SK-N-SH (cell line): ENCODE data around the gene OSBP2. TPM values are rescaled to one million over a fixed set of nuclear protein-coding genes. Genes with fewer than 3 reads are reported as not detected.

Source experiments
- CTCF ChIA-PET: fragments of 300-600, 350-600 bp; formaldehyde crosslinking; extraction: SDS; loops from one replicate; lab custom pipeline; 2021; lab: Yijun Ruan, JAX
- POLR2A ChIA-PET: fragments of 350-600 bp; sonication (Branson Sonifier 250); formaldehyde crosslinking; extraction: SDS; loops from one replicate; lab custom pipeline; 2020; ENCODE audit warnings: antibody characterized with exemption, inconsistent platforms; lab: Yijun Ruan, JAX
- DNase-seq: peaks from one replicate; pipeline ENCODE4 v3.0.0; 2012
- H2AFZ ChIP-seq: fragments of 200-600 bp; sonication (generic); 2 replicates; pipeline ENCODE4 v1.8.1; 2016; ENCODE audit warnings: antibody characterized with exemption, mild to moderate bottlenecking, low read depth
- H3F3A ChIP-seq: fragments of 200-600 bp; sonication (generic); replicated peaks from 2 replicates; pipeline ENCODE3; 2016; ENCODE audit warnings: antibody characterized with exemption, mild to moderate bottlenecking; ENCODE audit not compliant: insufficient read depth
- H3K27ac ChIP-seq, 2 experiments: fragments of 200-500 bp in 1 of 2; fragments of 200-600 bp in 1 of 2; sonication (Bioruptor generic) in 1 of 2; sonication (generic), shearing (Covaris generic) in 1 of 2; 2 replicates each; pipeline versions ENCODE4 v1.5.1 to v1.6.1; 2014 to 2016; ENCODE audit warnings: low read depth in 2 of 2, inconsistent platforms in 1 of 2, low read length in 1 of 2, mild to moderate bottlenecking in 1 of 2, mixed read lengths in 1 of 2
- H3K27me3 ChIP-seq: fragments of 200-600 bp; sonication (generic), shearing (Covaris generic); 2 replicates; pipeline ENCODE4 v1.6.1; 2016; ENCODE audit warnings: mixed run types; ENCODE audit not compliant: insufficient read depth
- H3K36me3 ChIP-seq, 2 experiments: fragments of 200-500 bp in 1 of 2; fragments of 200-600 bp in 1 of 2; sonication (Bioruptor generic) in 1 of 2; sonication (generic) in 1 of 2; replicated peaks in 1 of 2; 2 replicates each; pipeline versions ENCODE3 to v1.5.1; 2014 to 2016; ENCODE audit warnings: low read length in 1 of 2, mild to moderate bottlenecking in 1 of 2; ENCODE audit not compliant: insufficient read depth in 2 of 2, control insufficient read depth in 1 of 2
- H3K4me1 ChIP-seq, 2 experiments: fragments of 200-500 bp in 1 of 2; fragments of 200-600 bp in 1 of 2; sonication (Bioruptor generic) in 1 of 2; sonication (generic), shearing (Covaris generic) in 1 of 2; 2 replicates each; pipeline versions ENCODE4 v1.5.1 to v1.6.1; 2014 to 2016; ENCODE audit warnings: low read depth in 1 of 2, low read length in 1 of 2, mixed run types in 1 of 2; ENCODE audit not compliant: insufficient read depth in 2 of 2, control insufficient read depth in 1 of 2
- H3K4me2 ChIP-seq: fragments of 200-600 bp; sonication (generic), shearing (Covaris generic); 2 replicates; pipeline ENCODE4 v1.6.1; 2017; ENCODE audit warnings: mixed run types
- H3K4me3 ChIP-seq, 2 experiments: fragments of 200-500 bp in 1 of 2; fragments of 200-600 bp in 1 of 2; sonication (Bioruptor generic) in 1 of 2; sonication (generic), shearing (Covaris generic) in 1 of 2; 2 replicates each; pipeline versions ENCODE4 v1.5.1 to v1.8.1; 2014 to 2016; ENCODE audit warnings: low read depth in 2 of 2, inconsistent platforms in 1 of 2, low read length in 1 of 2, mild to moderate bottlenecking in 1 of 2, mixed read lengths in 1 of 2, moderate library complexity in 1 of 2
- H3K79me2 ChIP-seq: fragments of 200-600 bp; sonication (generic); 2 replicates; pipeline ENCODE4 v1.8.1; 2017; ENCODE audit warnings: mild to moderate bottlenecking; ENCODE audit not compliant: insufficient read depth
- H3K9ac ChIP-seq: fragments of 200-600 bp; sonication (generic); 2 replicates; pipeline ENCODE4 v1.6.1; 2017; ENCODE audit warnings: mixed run types
- H3K9me2 ChIP-seq: fragments of 200-600 bp; sonication (generic); 2 replicates; pipeline ENCODE4 v1.6.1; 2017; ENCODE audit warnings: mixed run types
- H3K9me3 ChIP-seq: fragments of 200-600 bp; sonication (generic); 2 replicates; pipeline ENCODE4 v1.6.1; 2017; ENCODE audit warnings: mixed run types, mild to moderate bottlenecking, moderate library complexity
- H4K20me1 ChIP-seq: fragments of 200-600 bp; sonication (generic); 2 replicates; pipeline ENCODE4 v1.6.1; 2017; ENCODE audit warnings: mild to moderate bottlenecking, mixed run types; ENCODE audit not compliant: insufficient read depth
- CHD2 ChIP-seq: fragments of 150-350 bp; IDR thresholded peaks from 2 replicates; pipeline ENCODE4 v1.6.1; 2018; ENCODE audit warnings: low read length; ENCODE audit not compliant: partially characterized antibody
- CTCF ChIP-seq: fragments of 200-600 bp; sonication (generic); IDR thresholded peaks from 2 replicates; pipeline ENCODE4 v1.6.1; 2017; ENCODE audit warnings: antibody characterized with exemption, mild to moderate bottlenecking, moderate library complexity
- ELF1 ChIP-seq: IDR thresholded peaks from 2 replicates; pipeline ENCODE4 v1.4.0; 2012
- EP300 ChIP-seq, 2 experiments: IDR thresholded peaks; 2 replicates each; pipeline versions ENCODE4 v1.4.0 to v1.6.1; 2012; ENCODE audit warnings: borderline replicate concordance in 1 of 2, low read depth in 1 of 2, low read length in 1 of 2
- FOSL2 ChIP-seq: IDR thresholded peaks from 2 replicates; pipeline ENCODE4 v1.4.0; 2012; ENCODE audit warnings: low read depth, mild to moderate bottlenecking, moderate library complexity, borderline replicate concordance
- FOXM1 ChIP-seq: IDR thresholded peaks from 2 replicates; pipeline ENCODE4 v1.4.0; 2012; ENCODE audit warnings: low read depth, mild to moderate bottlenecking
- JUND ChIP-seq: IDR thresholded peaks from 2 replicates; pipeline ENCODE4 v1.4.0; 2012
- MXI1 ChIP-seq: IDR thresholded peaks from 2 replicates; pipeline ENCODE4 v1.6.1; 2012; ENCODE audit warnings: mild to moderate bottlenecking, low read depth, low read length, improper control_type of control experiment
- RCOR1 ChIP-seq: fragments of 150-350 bp; IDR thresholded peaks from 2 replicates; pipeline ENCODE4 v1.6.1; 2017; ENCODE audit warnings: antibody characterized with exemption, low read length
- REST ChIP-seq: IDR thresholded peaks from 2 replicates; pipeline ENCODE4 v1.6.1; 2012; ENCODE audit warnings: mild to moderate bottlenecking, low read depth, low read length, moderate library complexity
- RXRA ChIP-seq: IDR thresholded peaks from 2 replicates; pipeline ENCODE4 v1.4.0; 2012; ENCODE audit warnings: low read depth, mild to moderate bottlenecking, borderline replicate concordance
- SIN3A ChIP-seq: IDR thresholded peaks from 2 replicates; pipeline ENCODE4 v1.6.1; 2012; ENCODE audit warnings: low read depth, mild to moderate bottlenecking, low read length, moderate library complexity, borderline replicate concordance
- TAF1 ChIP-seq: IDR thresholded peaks from 2 replicates; pipeline ENCODE4 v1.6.1; 2012; ENCODE audit warnings: low read depth, mild to moderate bottlenecking, low read length, moderate library complexity, borderline replicate concordance
- TCF12 ChIP-seq: IDR thresholded peaks from 2 replicates; pipeline ENCODE4 v1.4.0; 2012
- TEAD4 ChIP-seq: IDR thresholded peaks from 2 replicates; pipeline ENCODE4 v1.4.0; 2012; ENCODE audit warnings: mild to moderate bottlenecking, borderline replicate concordance; ENCODE audit not compliant: insufficient read depth
- USF1 ChIP-seq: IDR thresholded peaks from 2 replicates; pipeline ENCODE4 v1.4.0; 2012; ENCODE audit warnings: low read depth, borderline replicate concordance
- YY1 ChIP-seq: IDR thresholded peaks from 2 replicates; pipeline ENCODE4 v1.4.0; 2012; ENCODE audit warnings: low read depth, mild to moderate bottlenecking
- ZBTB33 ChIP-seq: IDR thresholded peaks from 2 replicates; pipeline ENCODE4 v1.4.0; 2012; ENCODE audit warnings: low read depth, borderline replicate concordance
- WGBS: methylation state at CpG from one replicate; pipeline ENCODE4 v1.1.6; 2017; ENCODE audit warnings: low lambda C conversion rate; 5-methylcytosine and 5-hydroxymethylcytosine counted together
- polyA plus RNA-seq, 3 experiments: library from polyadenylated mRNA; depleted of rRNA; stranded (reverse); fragments of >200 nt; gene quantifications; 2 replicates each; pipeline ENCODE4 v1.2.3, GENCODE V29; 2012

OSBP2 gene
- polyA plus RNA-seq, 1 of the 3 experiments (the other 2 are of a cell fraction), result 3.1 TPM

GRCh38 chr22:30810105-30810504 is 115.4 kb downstream of the OSBP2 start:
- no peaks in the 10 kb centered on the region for H3K9me2 ChIP-seq
- TF ChIP-seq MXI1, result no peak
- no peak for TF ChIP-seq TCF12
- TF ChIP-seq ELF1, result no peak
- no peak for TF ChIP-seq RXRA
- TF ChIP-seq CHD2, result no peak
- TF ChIP-seq YY1, result no peak
- no peak for TF ChIP-seq SIN3A
- TF ChIP-seq JUND, result no peak
- no peak for TF ChIP-seq TEAD4
- no peak for TF ChIP-seq FOXM1
- no peak for TF ChIP-seq CTCF
- TF ChIP-seq REST, result no peak
- TF ChIP-seq, all 33 proteins: peak for 0
- Histone ChIP-seq H3F3A (no peaks in the 10 kb centered on the region), H4K20me1 (no peaks in the 10 kb centered on the region), H3K9me3 (no peaks in the 10 kb centered on the region), H3K4me1 (peaks cover 0 to 5% of the 10 kb centered on the region in 2 experiments; a peak in 1 of 4 replicates), H3K27me3 (no peaks in the 10 kb centered on the region), H3K27ac (no peak overlapping the region), H3K4me3 (no peak overlapping the region), H3K4me2 (no peak overlapping the region), H3K79me2 (no peaks in the 10 kb centered on the region), H3K9ac (no peak overlapping the region), H3K36me3 (no peaks in the 10 kb centered on the region), H2AFZ (no peak overlapping the region)
- CTCF ChIA-PET, result interaction anchor here (1.3 to 2.4 kb wide), 2 partner anchors 11 to 110 kb away, joined by 3 to 10 read pairs; no protein-coding TSS in a partner anchor
- 73% methylated on average over 4 of the region's 4 CpGs for WGBS
- POLR2A ChIA-PET, result no interaction called here
- no peak for DNase-seq

GRCh38 chr22:30813936-30814335 is 119.3 kb downstream of the OSBP2 start:
- Histone ChIP-seq H3K36me3 (no peaks in the 10 kb centered on the region), H3K9me2 (no peaks in the 10 kb centered on the region), H3K4me3 (no peak overlapping the region), H3K27ac (no peak overlapping the region), H3K79me2 (no peaks in the 10 kb centered on the region), H4K20me1 (no peaks in the 10 kb centered on the region), H3K9me3 (no peaks in the 10 kb centered on the region), H3F3A (no peaks in the 10 kb centered on the region), H3K27me3 (no peaks in the 10 kb centered on the region), H2AFZ (no peak overlapping the region), H3K4me2 (no peak overlapping the region), H3K4me1 (no peaks in the 10 kb centered on the region), H3K9ac (no peak overlapping the region)
- ChIA-PET POLR2A (no interaction called here), CTCF (interaction anchor here (0.6 to 2.6 kb wide), 5 partner anchors 10 to 77 kb away, joined by 3 to 6 read pairs (median 3); no protein-coding TSS in a partner anchor)
- DNase-seq, result no peak
- 88% methylated on average over 7 of the region's 7 CpGs for WGBS
- TF ChIP-seq TAF1, result no peak
- TF ChIP-seq RCOR1, result no peak
- no peak for TF ChIP-seq FOSL2
- no peak for TF ChIP-seq EP300 (IDR thresholded peaks at IDR 0.05; ENCODE audit: borderline replicate concordance in 1 of 2, low read depth in 1 of 2, low read length in 1 of 2)
- no peak for TF ChIP-seq CTCF
- no peak for TF ChIP-seq CHD2
- no peak for TF ChIP-seq ZBTB33
- no peak for TF ChIP-seq USF1
